Measurements from ENCODE around the gene SHROOM4. TPM values are rescaled to one million over a fixed set of nuclear protein-coding genes. Genes with fewer than 3 reads are reported as not detected.

Gene SHROOM4
- total RNA-seq, 1 experiment from 2014 or later, result 2.1 TPM

- Histone ChIP-seq H4K91ac (ENCODE audit: insufficient read length, low read depth, low read length) (no peak overlapping the region), H4K8ac (replicated peaks; ENCODE audit: insufficient read length, low read depth, low read length) (no peak overlapping the region), H3K56ac (ENCODE audit: insufficient read length, low read depth, low read length) (no peak overlapping the region), H2BK15ac (ENCODE audit: low read depth, low read length) (no peak overlapping the region), H2AK5ac (ENCODE audit: insufficient read length, low read length) (no peak overlapping the region), H3K4ac (ENCODE audit: low read depth, low read length) (no peak overlapping the region), H2BK20ac (ENCODE audit: low read depth, low read length, poor library complexity, severe bottlenecking) (no peak overlapping the region), H3K9me3 (ENCODE audit: control insufficient read depth, low read depth, low read length) (no peaks in the 10 kb centered on the region), H3K23ac (ENCODE audit: insufficient read length, low read depth, low read length) (no peak overlapping the region), H3K18ac (ENCODE audit: insufficient read length, low read depth, low read length) (no peak overlapping the region), H3K79me1 (ENCODE audit: insufficient read depth, low read depth, low read length, poor library complexity, severe bottlenecking) (no peaks in the 10 kb centered on the region), H4K5ac (ENCODE audit: insufficient read length, low read depth, low read length) (no peak overlapping the region), H3K27me3 (ENCODE audit: insufficient read depth, low read length) (no peaks in the 10 kb centered on the region), H3K14ac (ENCODE audit: insufficient read depth, low read length) (no peak overlapping the region), H3K23me2 (ENCODE audit: insufficient read length, low read depth, low read length, poor library complexity, severe bottlenecking) (no peaks in the 10 kb centered on the region), H3K79me2 (ENCODE audit: insufficient read depth, low read length) (no peaks in the 10 kb centered on the region), H4K20me1 (ENCODE audit: control insufficient read depth, insufficient read depth, insufficient read length) (no peaks in the 10 kb centered on the region), H2AFZ (ENCODE audit: low read length) (no peak overlapping the region), H2BK12ac (ENCODE audit: insufficient read length, low read depth, low read length) (no peak overlapping the region), H3K27ac (ENCODE audit: insufficient read length, low read depth, low read length) (no peak overlapping the region), H3K4me1 (ENCODE audit: insufficient read depth, low read length) (no peaks in the 10 kb centered on the region), H2BK120ac (ENCODE audit: low read depth, low read length, poor library complexity, severe bottlenecking) (no peak overlapping the region), H3K4me2 (ENCODE audit: insufficient read depth, insufficient read length, low read length) (no peak overlapping the region), H2BK5ac (ENCODE audit: insufficient read length, low read length) (no peak overlapping the region), H3K9ac (ENCODE audit: extremely low read depth, insufficient read length, low read length) (no peak overlapping the region), H3T11ph (ENCODE audit: low read length) (no peak overlapping the region)
- Mint-ChIP-seq H3K4me1 (no peaks in the 10 kb centered on the region), H3K27me3 (ENCODE audit: low read depth) (no peaks in the 10 kb centered on the region; the same call in none of the 2 replicates), H3K9me3 (peaks cover 63 to 67% of the 10 kb centered on the region in 2 experiments), H3K36me3 (ENCODE audit: insufficient read depth in 1 of 3, low read depth in 3 of 3) (peaks cover 0 to 2% (median 2%) of the 10 kb centered on the region in 3 experiments; a peak in 5 of 7 replicates), H3K4me3 (no peak overlapping the region), H3K27ac (no peak overlapping the region)
- DNase-seq, result no peak
- no peak for TF ChIP-seq CTCF (conservative IDR thresholded peaks at IDR 0.05)
- no CpG with 5 or more reads among the region's 4 CpGs for WGBS (ENCODE audit: extremely low coverage, insufficient read length, low lambda C conversion rate)
These were observed 38.5 kb upstream of the SHROOM4 start for GRCh38 chrX:50852524-50852923.
